PC-9 (cell line): Measurements from ENCODE around the gene KIF26B. TPM values are rescaled to one million over a fixed set of nuclear protein-coding genes. Genes with fewer than 3 reads are reported as not detected.
A peak's percentile ranks its signal among the peaks of the same experiment; 100 is the strongest.

ENCODE experiments used
- BruUV-seq: library from RNA; stranded (reverse); fragments of 400-500 nt; replicated peaks from 2 replicates; lab custom pipeline; 2021; lab: Mats Ljungman, UMichigan
- CTCF ChIA-PET: fragments of 300-600 bp; sonication (Branson Sonifier 250); formaldehyde crosslinking; loops from one replicate; lab custom pipeline; 2022; ENCODE audit warnings: antibody characterized with exemption; lab: Charles Lee
- POLR2A ChIA-PET: fragments of 300-600 bp; sonication (Branson Sonifier 250); formaldehyde crosslinking; loops from one replicate; lab custom pipeline; 2022; ENCODE audit warnings: antibody characterized with exemption; ENCODE audit not compliant: unreplicated experiment; lab: Charles Lee
- DNase-seq, 2 experiments: peaks; one replicate each; pipeline versions ENCODE4 v3.0.0 to v3.0.0-alpha.2; 2015 to 2022; ENCODE audit warnings: mixed read lengths in 1 of 2
- H2AFZ ChIP-seq: fragments of 200-600 bp; sonication (generic); 2 replicates; pipeline ENCODE4 v1.8.1; 2017; ENCODE audit warnings: antibody characterized with exemption
- H3F3A ChIP-seq: fragments of 200-600 bp; sonication (generic); 2 replicates; pipeline ENCODE4 v1.8.1; 2017; ENCODE audit warnings: antibody characterized with exemption, mild to moderate bottlenecking, low read depth; ENCODE audit not compliant: insufficient read depth
- H3K27ac ChIP-seq: fragments of 200-600 bp; sonication (generic); 2 replicates; pipeline ENCODE4 v1.6.1; 2016; ENCODE audit warnings: mixed run types
- H3K27me3 ChIP-seq: fragments of 200-600 bp; sonication (generic); 2 replicates; pipeline ENCODE4 v1.6.1; 2016; ENCODE audit warnings: low read depth, mixed run types; ENCODE audit not compliant: insufficient read depth
- H3K36me3 ChIP-seq: fragments of 200-600 bp; sonication (generic); 2 replicates; pipeline ENCODE4 v1.6.1; 2016; ENCODE audit warnings: low read depth, mixed run types
- H3K4me1 ChIP-seq: fragments of 200-600 bp; sonication (generic); replicated peaks from 2 replicates; pipeline ENCODE4 v1.6.1; 2016; ENCODE audit warnings: mixed run types; ENCODE audit not compliant: insufficient read depth
- H3K4me2 ChIP-seq: fragments of 200-600 bp; sonication (generic); 2 replicates; pipeline ENCODE4 v1.6.1; 2017; ENCODE audit warnings: mixed run types
- H3K4me3 ChIP-seq: fragments of 200-600 bp; sonication (generic); 2 replicates; pipeline ENCODE4 v1.6.1; 2016; ENCODE audit warnings: mixed run types
- H3K79me2 ChIP-seq: fragments of 200-600 bp; sonication (generic); 2 replicates; pipeline ENCODE4 v1.6.1; 2017; ENCODE audit warnings: low read depth, mixed run types
- H3K9me2 ChIP-seq: fragments of 200-600 bp; sonication (generic); 2 replicates; pipeline ENCODE4 v1.8.1; 2017; ENCODE audit warnings: mild to moderate bottlenecking; ENCODE audit not compliant: insufficient read depth
- H3K9me3 ChIP-seq: fragments of 200-600 bp; sonication (generic); 2 replicates; pipeline ENCODE4 v1.8.1; 2016; ENCODE audit warnings: low read depth; ENCODE audit not compliant: insufficient read depth
- H4K20me1 ChIP-seq: fragments of 200-600 bp; sonication (generic); 2 replicates; pipeline ENCODE4 v1.8.1; 2017; ENCODE audit not compliant: insufficient read depth
- CTCF ChIP-seq: fragments of 200-600 bp; sonication (generic); conservative IDR thresholded peaks from 2 replicates; pipeline ENCODE4 v1.6.1; 2017; ENCODE audit warnings: mixed run types, antibody characterized with exemption, mild to moderate bottlenecking, moderate library complexity
- EZH2 ChIP-seq: fragments of 200-600 bp; sonication (generic); IDR thresholded peaks from 2 replicates; pipeline ENCODE4 v1.8.0; 2017; ENCODE audit warnings: antibody characterized with exemption, low read depth
- intact Hi-C: fragments of 100-400 bp; cut with micrococcal nuclease; formaldehyde crosslinking; loops from one replicate; pipeline ENCODE4 v1.10.0; 2022; ENCODE audit not compliant: unreplicated experiment
- total RNA-seq: library from RNA; stranded (reverse); gene quantifications from 2 replicates; pipeline ENCODE4 v1.2.3, GENCODE V29; 2021

Gene KIF26B
- total RNA-seq, 1 experiment from 2014 or later = 0.11 TPM

GRCh38 chr1:245621589-245621988 lies 466.8 kb downstream of the KIF26B start:
- DNase-seq = peak in 1 of 2 experiments; percentile 10
- CTCF ChIA-PET = no interaction called here
- no peak overlapping the region for H3K27ac ChIP-seq
- H3F3A ChIP-seq = no peaks in the 10 kb centered on the region
- intact Hi-C loops = no loop called here
- no peaks in the 10 kb centered on the region for H4K20me1 ChIP-seq
- H2AFZ ChIP-seq = no peak overlapping the region
- peaks cover 18% of the 10 kb centered on the region; the same call in 1 of the 2 replicates for H3K27me3 ChIP-seq
- no TSS peak for BruUV-seq
- no peaks in the 10 kb centered on the region for H3K9me3 ChIP-seq
- POLR2A ChIA-PET = no interaction called here
- no peak overlapping the region for H3K4me3 ChIP-seq
- TF ChIP-seq EZH2 (no peak), CTCF (no peak)
- no peaks in the 10 kb centered on the region for H3K4me1 ChIP-seq
- no peaks in the 10 kb centered on the region for H3K79me2 ChIP-seq
- H3K9me2 ChIP-seq = no peaks in the 10 kb centered on the region; the same call in 1 of the 2 replicates
- H3K36me3 ChIP-seq = no peaks in the 10 kb centered on the region
- no peak overlapping the region for H3K4me2 ChIP-seq

- H3F3A ChIP-seq = no peaks in the 10 kb centered on the region
- no peak overlapping the region for H3K4me2 ChIP-seq
- ChIA-PET CTCF (no interaction called here), POLR2A (no interaction called here)
- H3K79me2 ChIP-seq = no peaks in the 10 kb centered on the region
- intact Hi-C loops = no loop called here
- no peak for DNase-seq
- H3K27me3 ChIP-seq = peaks cover 13% of the 10 kb centered on the region; the same call in 1 of the 2 replicates
- TF ChIP-seq EZH2 = no peak
- no peak for TF ChIP-seq CTCF
- no peaks in the 10 kb centered on the region for H3K9me3 ChIP-seq
- H4K20me1 ChIP-seq = no peaks in the 10 kb centered on the region
- no peaks in the 10 kb centered on the region for H3K4me1 ChIP-seq
- H3K36me3 ChIP-seq = no peaks in the 10 kb centered on the region
- no peak overlapping the region for H3K4me3 ChIP-seq
- H3K9me2 ChIP-seq = no peaks in the 10 kb centered on the region; the same call in 1 of the 2 replicates
- no TSS peak for BruUV-seq
- H2AFZ ChIP-seq = no peak overlapping the region
- no peak overlapping the region for H3K27ac ChIP-seq
These were observed 467.7 kb downstream of the KIF26B start for GRCh38 chr1:245622332-245623014.

GRCh38 chr1:245641384-245641783 lies 486.6 kb downstream of the KIF26B start:
- H3K4me2 ChIP-seq = no peak overlapping the region
- no TSS peak for BruUV-seq
- POLR2A ChIA-PET = no interaction called here

More at GRCh38 chr1:245641384-245641783, 486.6 kb downstream of the KIF26B start:
- Histone ChIP-seq H3F3A (no peaks in the 10 kb centered on the region), H2AFZ (no peak overlapping the region), H3K27ac (no peak overlapping the region), H3K79me2 (no peaks in the 10 kb centered on the region), H3K36me3 (no peaks in the 10 kb centered on the region), H3K9me3 (no peaks in the 10 kb centered on the region), H3K4me3 (no peak overlapping the region), H4K20me1 (no peaks in the 10 kb centered on the region), H3K27me3 (no peaks in the 10 kb centered on the region), H3K9me2 (no peaks in the 10 kb centered on the region), H3K4me1 (no peaks in the 10 kb centered on the region)
- intact Hi-C loops = no loop called here
- CTCF ChIA-PET = no interaction called here
- DNase-seq = no peak
- TF ChIP-seq EZH2 (no peak), CTCF (no peak)
